Nephron (organoid): Measurements from ENCODE around the gene CLEC16A.

Experiments
- H3K27ac Mint-ChIP-seq, 3 experiments: 2 replicates each; pipeline ENCODE4 v1.8.0; 2020; ENCODE audit warnings: mixed read lengths in 3 of 3, mild to moderate bottlenecking in 2 of 3, moderate library complexity in 1 of 3
- H3K27me3 Mint-ChIP-seq: 2 replicates; pipeline ENCODE4 v1.8.0; 2021; ENCODE audit warnings: low read depth, mild to moderate bottlenecking, moderate library complexity, mixed read lengths
- H3K36me3 Mint-ChIP-seq: 2 replicates; pipeline ENCODE4 v1.8.0; 2020; ENCODE audit warnings: low read depth, mixed read lengths
- H3K4me1 Mint-ChIP-seq: 2 replicates; pipeline ENCODE4 v1.8.0; 2020; ENCODE audit warnings: mixed read lengths
- H3K4me3 Mint-ChIP-seq, 3 experiments: 2 replicates each; pipeline ENCODE4 v1.8.0; 2020; ENCODE audit warnings: mild to moderate bottlenecking in 3 of 3, mixed read lengths in 3 of 3, moderate library complexity in 2 of 3
- H3K9me3 Mint-ChIP-seq: 2 replicates; pipeline ENCODE4 v1.8.0; 2020; ENCODE audit warnings: mixed read lengths
- TF ChIP-seq, protein P1 (sequence below), 3 experiments: fragments of 200-600 bp; sonication (generic); IDR thresholded peaks; one replicate each; pipeline ENCODE4 v1.5.0; 2021; ENCODE audit warnings: antibody characterized with exemption in 3 of 3; ENCODE audit not compliant: unreplicated experiment in 3 of 3

The CLEC16A gene

DNA sequence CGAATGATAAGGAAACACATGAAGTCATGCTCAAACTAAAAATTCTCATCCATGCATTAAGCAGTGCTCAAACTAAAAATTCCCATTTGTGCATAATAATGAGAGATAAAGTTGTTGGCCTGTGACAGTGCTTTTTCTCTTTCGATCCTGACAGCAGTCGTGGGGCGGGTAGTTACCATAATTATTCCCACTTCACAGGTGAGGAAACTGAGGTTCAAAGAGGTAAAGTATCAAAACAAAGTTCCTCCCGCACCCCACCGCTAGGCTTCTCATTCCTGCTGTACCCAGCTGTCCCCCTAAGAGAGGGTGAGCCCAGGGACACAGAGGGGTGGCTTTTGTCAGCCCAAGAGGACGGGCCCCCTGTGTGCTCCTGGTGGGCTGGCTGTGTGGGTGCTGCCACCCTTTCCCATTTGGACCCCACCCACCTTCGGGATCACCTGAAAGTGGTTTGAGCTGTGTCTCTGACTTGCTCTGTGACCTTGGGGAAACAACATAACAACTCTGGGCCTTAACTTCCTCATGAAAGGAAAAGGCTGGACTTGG lies 92.6 kb downstream of the CLEC16A start:
- peak overlapping the region in 2 of 3 experiments; percentile 84 to 90 for H3K27ac Mint-ChIP-seq
- peaks cover 83% of the 10 kb centered on the region for H3K36me3 Mint-ChIP-seq
- peaks cover 3% of the 10 kb centered on the region for H3K9me3 Mint-ChIP-seq
- H3K4me3 Mint-ChIP-seq: no peak overlapping the region
- H3K4me1 Mint-ChIP-seq: peaks cover 50% of the 10 kb centered on the region
- TF ChIP-seq, protein P1, sequence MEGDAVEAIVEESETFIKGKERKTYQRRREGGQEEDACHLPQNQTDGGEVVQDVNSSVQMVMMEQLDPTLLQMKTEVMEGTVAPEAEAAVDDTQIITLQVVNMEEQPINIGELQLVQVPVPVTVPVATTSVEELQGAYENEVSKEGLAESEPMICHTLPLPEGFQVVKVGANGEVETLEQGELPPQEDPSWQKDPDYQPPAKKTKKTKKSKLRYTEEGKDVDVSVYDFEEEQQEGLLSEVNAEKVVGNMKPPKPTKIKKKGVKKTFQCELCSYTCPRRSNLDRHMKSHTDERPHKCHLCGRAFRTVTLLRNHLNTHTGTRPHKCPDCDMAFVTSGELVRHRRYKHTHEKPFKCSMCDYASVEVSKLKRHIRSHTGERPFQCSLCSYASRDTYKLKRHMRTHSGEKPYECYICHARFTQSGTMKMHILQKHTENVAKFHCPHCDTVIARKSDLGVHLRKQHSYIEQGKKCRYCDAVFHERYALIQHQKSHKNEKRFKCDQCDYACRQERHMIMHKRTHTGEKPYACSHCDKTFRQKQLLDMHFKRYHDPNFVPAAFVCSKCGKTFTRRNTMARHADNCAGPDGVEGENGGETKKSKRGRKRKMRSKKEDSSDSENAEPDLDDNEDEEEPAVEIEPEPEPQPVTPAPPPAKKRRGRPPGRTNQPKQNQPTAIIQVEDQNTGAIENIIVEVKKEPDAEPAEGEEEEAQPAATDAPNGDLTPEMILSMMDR (IDR thresholded peaks at IDR 0.05; ENCODE audit: unreplicated experiment in 3 of 3): no peak
- peaks cover 4% of the 10 kb centered on the region for H3K27me3 Mint-ChIP-seq

DNA sequence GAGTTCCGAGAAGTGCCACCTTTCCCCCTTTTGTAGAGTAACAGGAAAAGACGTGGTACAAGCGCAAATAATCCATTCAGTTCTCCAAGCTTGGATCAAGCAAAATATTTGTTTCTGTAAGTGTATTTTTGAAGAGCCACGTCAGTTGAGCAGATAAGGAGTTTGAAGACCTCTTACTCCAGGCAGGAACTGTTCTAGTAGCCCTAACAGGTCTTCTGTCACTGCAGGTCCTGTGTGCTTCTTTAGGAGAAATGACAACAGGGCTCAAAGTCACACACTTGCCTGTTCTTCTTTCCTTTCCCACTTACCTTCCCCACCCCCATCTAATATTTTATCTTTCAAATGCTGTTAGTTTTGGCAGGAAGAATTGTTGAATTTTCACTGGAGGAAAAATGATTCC lies 93.9 kb downstream of the CLEC16A start:
- TF ChIP-seq, protein P1 (IDR thresholded peaks at IDR 0.05; ENCODE audit: unreplicated experiment in 3 of 3): no peak
- H3K4me3 Mint-ChIP-seq: no peak overlapping the region
- H3K9me3 Mint-ChIP-seq: no peaks in the 10 kb centered on the region

DNA sequence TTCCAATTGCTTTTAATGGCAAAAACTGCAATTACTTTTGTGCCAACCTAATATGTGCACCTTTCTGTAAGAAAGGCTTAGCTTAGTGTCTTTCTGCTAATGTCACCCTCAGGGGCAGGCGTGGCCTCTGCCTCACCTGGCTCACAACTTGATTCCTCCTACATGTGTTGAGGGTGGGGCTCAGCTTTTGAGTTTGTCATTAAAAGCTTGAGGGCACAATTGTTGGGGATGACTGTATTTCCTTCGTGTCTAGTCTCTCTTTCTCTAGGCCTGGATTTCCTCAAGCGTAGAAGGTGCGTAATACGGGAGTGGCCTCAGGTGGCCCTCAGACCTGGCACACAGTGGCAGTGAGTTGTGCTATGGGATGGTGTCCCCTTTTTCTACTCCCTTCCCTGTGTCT lies 94.4 kb downstream of the CLEC16A start:
- TF ChIP-seq, protein P1 (IDR thresholded peaks at IDR 0.05; ENCODE audit: unreplicated experiment in 3 of 3): no peak
- peak overlapping the region; percentile 32 to 90 (median 85) for H3K27ac Mint-ChIP-seq
- no peak overlapping the region for H3K4me3 Mint-ChIP-seq
- peaks cover 75% of the 10 kb centered on the region for H3K36me3 Mint-ChIP-seq
- peaks cover 33% of the 10 kb centered on the region for H3K4me1 Mint-ChIP-seq
- no peaks in the 10 kb centered on the region for H3K9me3 Mint-ChIP-seq
- H3K27me3 Mint-ChIP-seq: peaks cover 4% of the 10 kb centered on the region

More for the DNA sequence above, 93.9 kb downstream of the CLEC16A start:
- Mint-ChIP-seq H3K27me3 (peaks cover 4% of the 10 kb centered on the region), H3K4me1 (peaks cover 36% of the 10 kb centered on the region), H3K36me3 (peaks cover 76% of the 10 kb centered on the region), H3K27ac (peak overlapping the region; percentile 32 to 90 (median 85))

DNA sequence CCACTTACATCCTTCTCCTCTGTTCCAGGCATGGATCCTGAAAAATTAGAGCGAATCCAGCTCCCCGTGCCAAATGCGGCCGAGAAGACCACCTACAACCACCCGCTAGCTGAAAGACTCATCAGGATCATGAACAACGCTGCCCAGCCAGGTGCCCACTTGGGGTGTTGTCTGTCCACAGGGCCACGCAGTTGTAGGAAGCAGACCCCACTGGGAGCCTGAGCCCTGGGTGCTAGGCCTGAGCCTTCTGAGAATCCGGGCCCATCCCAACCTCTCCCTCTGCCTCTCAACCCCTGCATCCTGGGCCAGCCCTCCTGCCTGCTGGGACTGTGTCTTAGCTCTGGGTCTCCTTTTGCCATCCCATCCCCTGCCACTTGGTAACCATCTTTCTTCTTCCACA lies 95.4 kb downstream of the CLEC16A start:
- TF ChIP-seq, protein P1 (IDR thresholded peaks at IDR 0.05; ENCODE audit: unreplicated experiment in 3 of 3): no peak
- no peaks in the 10 kb centered on the region for H3K9me3 Mint-ChIP-seq
- H3K27me3 Mint-ChIP-seq: peaks cover 4% of the 10 kb centered on the region
- H3K4me1 Mint-ChIP-seq: peaks cover 24% of the 10 kb centered on the region
- peaks cover 69% of the 10 kb centered on the region for H3K36me3 Mint-ChIP-seq
- H3K4me3 Mint-ChIP-seq: no peak overlapping the region
- no peak overlapping the region for H3K27ac Mint-ChIP-seq

DNA sequence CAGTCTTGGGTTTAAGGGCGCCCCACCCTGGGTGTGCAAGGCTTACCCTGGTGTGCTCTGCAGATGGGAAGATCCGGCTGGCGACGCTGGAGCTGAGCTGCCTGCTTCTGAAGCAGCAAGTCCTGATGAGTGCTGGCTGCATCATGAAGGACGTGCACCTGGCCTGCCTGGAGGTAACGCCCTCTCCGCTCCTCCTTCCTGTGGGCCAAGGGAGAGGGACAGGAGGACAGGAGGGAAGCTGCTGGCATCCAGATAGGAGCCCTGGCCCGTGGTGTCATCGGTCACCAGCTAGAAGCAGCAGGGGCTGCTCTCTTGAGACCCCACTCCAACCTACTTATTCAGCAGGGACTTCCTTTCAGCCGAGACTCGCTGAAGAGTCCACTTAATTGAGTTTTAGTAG lies 97.8 kb downstream of the CLEC16A start:
- H3K36me3 Mint-ChIP-seq: peaks cover 54% of the 10 kb centered on the region
- TF ChIP-seq, protein P1 (IDR thresholded peaks at IDR 0.05; ENCODE audit: unreplicated experiment in 3 of 3): no peak
- no peaks in the 10 kb centered on the region for H3K9me3 Mint-ChIP-seq
- H3K27me3 Mint-ChIP-seq: no peaks in the 10 kb centered on the region
- no peak overlapping the region for H3K27ac Mint-ChIP-seq
- H3K4me3 Mint-ChIP-seq: no peak overlapping the region
- H3K4me1 Mint-ChIP-seq: peaks cover 28% of the 10 kb centered on the region

DNA sequence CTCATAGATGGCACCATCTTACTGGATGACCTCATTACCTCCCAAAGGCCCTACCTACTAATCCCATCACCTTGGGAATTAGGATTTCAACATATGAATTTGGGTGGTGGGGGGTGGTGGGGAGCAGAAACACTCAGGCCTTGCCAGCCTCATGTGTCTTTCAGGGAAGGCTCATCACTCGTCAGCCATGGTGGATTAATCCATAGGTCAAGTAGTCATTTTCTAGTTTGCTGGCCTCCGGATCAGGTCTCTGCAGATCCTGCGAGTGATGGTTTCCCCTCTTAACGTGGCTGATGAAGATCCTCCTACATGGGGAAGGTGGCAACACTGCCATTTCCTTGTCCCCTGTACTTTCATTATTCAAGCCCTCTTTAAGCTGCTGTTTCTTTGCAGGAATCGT lies 101.1 kb downstream of the CLEC16A start:
- Mint-ChIP-seq H3K36me3 (peaks cover 40% of the 10 kb centered on the region), H3K27me3 (no peaks in the 10 kb centered on the region), H3K27ac (peak overlapping the region; percentile 95 to 97 (median 97)), H3K9me3 (no peaks in the 10 kb centered on the region), H3K4me1 (peaks cover 38% of the 10 kb centered on the region), H3K4me3 (no peak overlapping the region)
- TF ChIP-seq, protein P1 (IDR thresholded peaks at IDR 0.05; ENCODE audit: unreplicated experiment in 3 of 3): no peak
